AG09309 (cell line): ENCODE measurements around the gene SHROOM2.

ENCODE experiments used
- DNase-seq: peaks from one replicate; pipeline ENCODE4 v3.0.0-alpha.2; 2010; ENCODE audit warnings: low read depth
- H3K4me3 ChIP-seq: 2 replicates; pipeline ENCODE4 v1.5.1; 2011; ENCODE audit warnings: mild to moderate bottlenecking, low read depth, low read length, moderate library complexity; ENCODE audit not compliant: control insufficient read depth
- TF ChIP-seq, protein P1 (sequence below): IDR thresholded peaks from 2 replicates; pipeline ENCODE4 v1.5.1; 2011; ENCODE audit warnings: mild to moderate bottlenecking, low read depth, low read length, inconsistent platforms; ENCODE audit not compliant: insufficient read depth, control insufficient read depth; ENCODE audit errors: missing control alignments

Gene SHROOM2

GRCh38 chrX:9785254-9785943 lies 830 bp upstream of the SHROOM2 start:
- no peak for DNase-seq
- H3K4me3 ChIP-seq = no peak overlapping the region
- TF ChIP-seq, protein P1, sequence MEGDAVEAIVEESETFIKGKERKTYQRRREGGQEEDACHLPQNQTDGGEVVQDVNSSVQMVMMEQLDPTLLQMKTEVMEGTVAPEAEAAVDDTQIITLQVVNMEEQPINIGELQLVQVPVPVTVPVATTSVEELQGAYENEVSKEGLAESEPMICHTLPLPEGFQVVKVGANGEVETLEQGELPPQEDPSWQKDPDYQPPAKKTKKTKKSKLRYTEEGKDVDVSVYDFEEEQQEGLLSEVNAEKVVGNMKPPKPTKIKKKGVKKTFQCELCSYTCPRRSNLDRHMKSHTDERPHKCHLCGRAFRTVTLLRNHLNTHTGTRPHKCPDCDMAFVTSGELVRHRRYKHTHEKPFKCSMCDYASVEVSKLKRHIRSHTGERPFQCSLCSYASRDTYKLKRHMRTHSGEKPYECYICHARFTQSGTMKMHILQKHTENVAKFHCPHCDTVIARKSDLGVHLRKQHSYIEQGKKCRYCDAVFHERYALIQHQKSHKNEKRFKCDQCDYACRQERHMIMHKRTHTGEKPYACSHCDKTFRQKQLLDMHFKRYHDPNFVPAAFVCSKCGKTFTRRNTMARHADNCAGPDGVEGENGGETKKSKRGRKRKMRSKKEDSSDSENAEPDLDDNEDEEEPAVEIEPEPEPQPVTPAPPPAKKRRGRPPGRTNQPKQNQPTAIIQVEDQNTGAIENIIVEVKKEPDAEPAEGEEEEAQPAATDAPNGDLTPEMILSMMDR = no peak

DNA sequence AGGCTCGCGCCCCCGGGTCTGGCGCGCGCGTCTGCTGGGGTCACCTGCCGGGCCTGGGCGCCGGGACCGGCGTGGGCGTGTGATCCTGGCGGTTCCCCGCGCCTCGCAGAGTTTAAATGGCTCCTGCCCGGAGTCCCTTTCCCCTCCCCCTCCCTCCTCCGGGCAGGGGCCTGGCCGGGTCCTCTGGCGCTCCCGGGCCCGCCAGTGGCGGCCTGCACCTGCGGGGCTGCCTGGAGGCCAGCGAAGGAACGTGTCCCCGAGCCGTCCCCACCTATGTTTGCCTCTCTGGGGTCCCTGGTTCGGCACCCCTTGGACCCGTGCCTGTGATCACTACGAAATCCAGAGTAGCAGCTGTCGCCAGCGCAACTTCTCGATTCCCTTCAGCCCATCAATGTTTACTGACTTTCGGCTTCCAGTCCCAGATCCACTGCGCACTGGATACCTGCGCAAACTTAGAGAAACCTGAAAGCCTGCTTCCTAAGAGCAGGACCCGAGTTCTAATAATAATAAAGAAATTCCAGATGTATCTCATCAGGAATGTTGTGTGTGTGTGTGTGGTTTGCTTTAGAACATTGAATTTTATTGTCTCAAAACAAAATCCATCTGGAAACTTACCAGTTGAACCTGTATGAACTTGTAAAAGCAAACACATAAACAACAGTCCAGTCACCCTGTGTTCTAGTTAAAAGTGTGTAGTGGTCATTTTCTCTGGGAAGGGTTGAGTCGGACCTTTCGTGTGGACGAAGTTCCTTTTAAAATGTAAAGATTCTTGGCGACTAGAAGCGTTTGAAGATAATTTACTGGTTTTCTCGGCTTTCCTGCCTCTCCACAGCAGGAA lies 788 bp downstream of the SHROOM2 start:
- no peak overlapping the region for H3K4me3 ChIP-seq
- TF ChIP-seq, protein P1 = no peak
- DNase-seq = no peak

- DNase-seq = no peak
- H3K4me3 ChIP-seq = no peak overlapping the region
- TF ChIP-seq, protein P1 = no peak
These were observed 2.7 kb downstream of the SHROOM2 start for GRCh38 chrX:9788911-9789310.

DNA sequence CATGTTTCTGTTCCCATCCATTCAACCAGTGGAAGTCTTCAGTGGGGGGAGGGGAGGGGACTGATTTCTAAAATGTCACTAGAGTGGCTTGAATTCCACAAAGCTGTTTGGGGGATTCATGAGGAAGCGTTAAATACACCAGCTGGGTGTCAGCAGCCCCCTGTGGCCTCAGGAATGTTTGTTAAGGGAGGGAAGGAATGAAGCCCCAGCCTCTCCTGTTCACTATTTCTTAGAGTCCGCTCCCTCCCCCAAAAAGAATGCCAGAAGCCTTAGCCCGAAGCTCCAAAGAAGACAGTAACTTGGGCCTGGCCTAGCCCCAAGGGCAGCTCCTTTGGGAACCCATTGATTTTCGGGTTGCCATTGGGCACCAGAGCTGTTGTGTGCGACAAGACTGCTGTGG lies 3.3 kb downstream of the SHROOM2 start:
- TF ChIP-seq, protein P1 = no peak
- no peak for DNase-seq
- H3K4me3 ChIP-seq = no peak overlapping the region

DNA sequence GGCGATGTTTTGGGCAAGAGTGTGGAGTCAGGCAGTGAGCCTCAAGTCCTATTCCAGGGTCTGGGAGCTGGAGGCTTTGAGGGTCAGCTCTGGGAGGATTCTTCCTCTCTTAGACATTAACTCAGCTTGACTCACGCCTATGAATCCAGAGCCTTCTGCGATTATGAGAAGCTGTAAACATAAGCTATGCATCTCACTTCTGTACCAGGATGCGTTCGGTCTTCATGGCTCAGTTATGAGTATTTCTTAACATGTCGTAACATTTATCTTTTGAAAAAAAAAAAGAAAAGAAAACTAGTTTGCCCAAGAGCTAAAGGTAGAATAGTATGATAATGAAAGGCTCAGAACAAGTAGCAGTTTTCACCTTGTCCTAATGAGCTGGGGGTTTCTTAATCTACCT lies 4.6 kb downstream of the SHROOM2 start:
- TF ChIP-seq, protein P1 = no peak
- H3K4me3 ChIP-seq = no peak overlapping the region
- DNase-seq = no peak

GRCh38 chrX:9794495-9794894 lies 8.3 kb downstream of the SHROOM2 start:
- TF ChIP-seq, protein P1 = no peak
- no peak overlapping the region for H3K4me3 ChIP-seq
- DNase-seq = no peak
